ENCODE measurements around the gene WDR48.

The WDR48 gene

GRCh38 chr3:39109086-39109485 lies 57.3 kb downstream of the WDR48 start:
- no peak overlapping the region for H3K4me3 ChIP-seq (ENCODE audit: control insufficient read depth, low read depth, low read length)
- DNase-seq (ENCODE audit: low read depth), result no peak

GRCh38 chr3:39110041-39110639 lies 58.3 kb downstream of the WDR48 start:
- no peak for TF ChIP-seq CTCF (IDR thresholded peaks at IDR 0.05; ENCODE audit: control insufficient read depth, insufficient read depth, low read depth, low read length, missing control alignments)
- no peak overlapping the region for H3K4me3 ChIP-seq (ENCODE audit: control insufficient read depth, low read depth, low read length)
- no peak for DNase-seq (ENCODE audit: low read depth)

More at GRCh38 chr3:39109086-39109485, 57.3 kb downstream of the WDR48 start:
- no peak for TF ChIP-seq CTCF (IDR thresholded peaks at IDR 0.05; ENCODE audit: control insufficient read depth, insufficient read depth, low read depth, low read length, missing control alignments)

GRCh38 chr3:39112113-39112512 lies 60.3 kb downstream of the WDR48 start:
- no peak overlapping the region for H3K4me3 ChIP-seq (ENCODE audit: control insufficient read depth, low read depth, low read length)
- no peak for TF ChIP-seq CTCF (IDR thresholded peaks at IDR 0.05; ENCODE audit: control insufficient read depth, insufficient read depth, low read depth, low read length, missing control alignments)
- DNase-seq (ENCODE audit: low read depth), result no peak

- TF ChIP-seq CTCF (IDR thresholded peaks at IDR 0.05; ENCODE audit: control insufficient read depth, insufficient read depth, low read depth, low read length, missing control alignments), result no peak
- no peak overlapping the region for H3K4me3 ChIP-seq (ENCODE audit: control insufficient read depth, low read depth, low read length)
- DNase-seq (ENCODE audit: low read depth), result no peak
These were observed 60.7 kb downstream of the WDR48 start for GRCh38 chr3:39112535-39112934.

GRCh38 chr3:39113291-39113690 lies 61.5 kb downstream of the WDR48 start:
- no peak overlapping the region for H3K4me3 ChIP-seq (ENCODE audit: control insufficient read depth, low read depth, low read length)
- TF ChIP-seq CTCF (IDR thresholded peaks at IDR 0.05; ENCODE audit: control insufficient read depth, insufficient read depth, low read depth, low read length, missing control alignments), result no peak
- no peak for DNase-seq (ENCODE audit: low read depth)

- H3K4me3 ChIP-seq (ENCODE audit: control insufficient read depth, low read depth, low read length), result no peak overlapping the region
- no peak for DNase-seq (ENCODE audit: low read depth)
- no peak for TF ChIP-seq CTCF (IDR thresholded peaks at IDR 0.05; ENCODE audit: control insufficient read depth, insufficient read depth, low read depth, low read length, missing control alignments)
These were observed 62.6 kb downstream of the WDR48 start for GRCh38 chr3:39114456-39114855.

GRCh38 chr3:39115870-39116269 lies 64.1 kb downstream of the WDR48 start:
- H3K4me3 ChIP-seq (ENCODE audit: control insufficient read depth, low read depth, low read length), result no peak overlapping the region
- DNase-seq (ENCODE audit: low read depth), result no peak
- TF ChIP-seq CTCF (IDR thresholded peaks at IDR 0.05; ENCODE audit: control insufficient read depth, insufficient read depth, low read depth, low read length, missing control alignments), result no peak
